ENCODE data around the gene ATOSA.

ATOSA gene

GRCh38 chr15:52680041-52680391, 828 bp upstream of the ATOSA start:
- TF ChIP-seq EZH2phosphoT487 (IDR thresholded peaks at IDR 0.05; ENCODE audit: borderline replicate concordance, low read length) (no peak), CTCF (IDR thresholded peaks at IDR 0.05; ENCODE audit: low read depth, low read length, poor library complexity, severe bottlenecking) (no peak)
- H3F3A ChIP-seq (ENCODE audit: control insufficient read depth, insufficient read depth), result peaks cover 45% of the 10 kb centered on the region

GRCh38 chr15:52678468-52679231, 538 bp downstream of the ATOSA start:
- Histone ChIP-seq H3K27ac (ENCODE audit: low read depth, low read length) (peak overlapping the region; percentile 98), H3K9me3 (ENCODE audit: control insufficient read depth, insufficient read depth, low read length) (no peaks in the 10 kb centered on the region), H3K4me3 (ENCODE audit: low read length) (peak overlapping the region; percentile 73), H3F3A (ENCODE audit: control insufficient read depth, insufficient read depth) (peaks cover 42% of the 10 kb centered on the region), H4K20me1 (ENCODE audit: control insufficient read depth, insufficient read depth, low read depth, low read length) (no peaks in the 10 kb centered on the region; the same call in 1 of the 2 replicates), H3K9me2 (replicated peaks; ENCODE audit: control insufficient read depth, low read length) (no peaks in the 10 kb centered on the region), H3K36me3 (ENCODE audit: control insufficient read depth, low read length) (peaks cover 69% of the 10 kb centered on the region), H3K4me2 (ENCODE audit: low read length) (peak overlapping the region; percentile 97), H3K79me2 (ENCODE audit: control insufficient read depth, low read length) (peaks cover 59% of the 10 kb centered on the region), H3K4me1 (ENCODE audit: control insufficient read depth, low read length) (peaks cover 75% of the 10 kb centered on the region), H3K27me3 (ENCODE audit: control insufficient read depth, low read length) (no peaks in the 10 kb centered on the region)
- no peak for TF ChIP-seq EZH2phosphoT487 (IDR thresholded peaks at IDR 0.05; ENCODE audit: borderline replicate concordance, low read length)
- TF ChIP-seq CTCF (IDR thresholded peaks at IDR 0.05; ENCODE audit: low read depth, low read length, poor library complexity, severe bottlenecking), result peak; percentile 15

More at GRCh38 chr15:52680041-52680391, 828 bp upstream of the ATOSA start:
- Histone ChIP-seq H4K20me1 (ENCODE audit: control insufficient read depth, insufficient read depth, low read depth, low read length) (no peaks in the 10 kb centered on the region), H3K27ac (ENCODE audit: low read depth, low read length) (peak overlapping the region; percentile 98), H3K9me2 (replicated peaks; ENCODE audit: control insufficient read depth, low read length) (no peaks in the 10 kb centered on the region), H3K9me3 (ENCODE audit: control insufficient read depth, insufficient read depth, low read length) (no peaks in the 10 kb centered on the region), H3K79me2 (ENCODE audit: control insufficient read depth, low read length) (peaks cover 54% of the 10 kb centered on the region), H3K36me3 (ENCODE audit: control insufficient read depth, low read length) (peaks cover 63% of the 10 kb centered on the region), H3K4me1 (ENCODE audit: control insufficient read depth, low read length) (peaks cover 78% of the 10 kb centered on the region), H3K4me2 (ENCODE audit: low read length) (peak overlapping the region; percentile 97), H3K4me3 (ENCODE audit: low read length) (peak overlapping the region; percentile 73), H3K27me3 (ENCODE audit: control insufficient read depth, low read length) (no peaks in the 10 kb centered on the region)

GRCh38 chr15:52677593-52678467, 1.4 kb downstream of the ATOSA start:
- H3K4me1 ChIP-seq (ENCODE audit: control insufficient read depth, low read length), result peaks cover 75% of the 10 kb centered on the region
- H3K36me3 ChIP-seq (ENCODE audit: control insufficient read depth, low read length), result peaks cover 76% of the 10 kb centered on the region
- peak overlapping the region; percentile 73 for H3K4me3 ChIP-seq (ENCODE audit: low read length)
- TF ChIP-seq EZH2phosphoT487 (IDR thresholded peaks at IDR 0.05; ENCODE audit: borderline replicate concordance, low read length) (no peak), CTCF (IDR thresholded peaks at IDR 0.05; ENCODE audit: low read depth, low read length, poor library complexity, severe bottlenecking) (peak; percentile 46)
- H3K27ac ChIP-seq (ENCODE audit: low read depth, low read length), result peak overlapping the region; percentile 98
- H3K79me2 ChIP-seq (ENCODE audit: control insufficient read depth, low read length), result peaks cover 67% of the 10 kb centered on the region
- H4K20me1 ChIP-seq (ENCODE audit: control insufficient read depth, insufficient read depth, low read depth, low read length), result no peaks in the 10 kb centered on the region; the same call in 1 of the 2 replicates
- no peaks in the 10 kb centered on the region for H3K9me2 ChIP-seq (replicated peaks; ENCODE audit: control insufficient read depth, low read length)
- peak overlapping the region; percentile 97 for H3K4me2 ChIP-seq (ENCODE audit: low read length)
- H3K9me3 ChIP-seq (ENCODE audit: control insufficient read depth, insufficient read depth, low read length), result no peaks in the 10 kb centered on the region
- no peaks in the 10 kb centered on the region for H3K27me3 ChIP-seq (ENCODE audit: control insufficient read depth, low read length)
- peaks cover 34% of the 10 kb centered on the region for H3F3A ChIP-seq (ENCODE audit: control insufficient read depth, insufficient read depth)

Measured in DOHH2 (cell line).